ENCODE results near the gene CORIN. TPM values are rescaled to one million over a fixed set of nuclear protein-coding genes. Genes with fewer than 3 reads are reported as not detected.
A peak's percentile ranks its signal among the peaks of the same experiment; 100 is the strongest.

Gene CORIN
- total RNA-seq, 6 donors from 2014 or later: 0.55 to 9.4 (median 2.4) TPM

DNA sequence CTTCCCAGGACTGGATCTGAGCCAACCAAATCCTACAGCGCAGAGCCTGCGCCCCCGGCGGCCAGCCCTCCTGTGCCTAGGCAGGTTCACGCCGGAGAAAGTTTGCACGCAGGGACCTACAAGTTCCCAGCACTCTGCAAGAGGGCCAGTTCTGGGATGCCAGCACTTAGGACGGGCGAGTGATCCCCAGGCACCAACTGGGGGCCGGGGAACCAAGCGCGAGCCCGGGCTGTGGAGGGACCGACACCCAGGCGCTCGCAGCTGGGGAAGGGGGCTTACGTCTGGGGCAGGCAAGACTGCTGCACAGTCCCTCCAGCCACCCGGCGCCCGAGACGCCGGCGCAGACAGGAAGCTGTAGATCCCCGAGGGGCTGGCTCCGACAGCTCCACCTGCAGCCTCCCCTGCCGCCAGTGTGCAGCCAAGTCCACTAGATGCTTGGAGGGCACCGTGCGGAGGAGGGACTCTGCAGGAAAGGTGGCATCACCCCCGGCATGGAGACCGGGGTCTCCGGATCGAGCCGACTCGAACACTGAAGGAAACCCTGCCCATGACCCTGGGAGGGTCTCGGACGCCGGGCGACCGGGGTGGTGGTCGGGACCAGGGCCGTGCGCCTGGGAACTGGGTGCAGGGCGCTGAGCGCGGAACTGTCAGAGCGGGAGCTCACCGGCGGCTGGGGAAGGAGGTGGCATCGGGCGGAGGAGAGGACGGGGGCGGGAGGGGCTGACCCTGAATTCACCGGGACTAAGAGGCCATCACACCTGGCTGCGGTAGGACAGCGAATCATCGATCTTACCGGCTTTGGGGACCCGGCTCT lies 566 bp downstream of the CORIN start:
- Histone ChIP-seq H3K4me1 (peaks cover 14 to 33% (median 28%) of the 10 kb centered on the region in 4 donors), H3K27ac (peak overlapping the region in 2 of 4 donors; percentile 11 to 22), H3K27me3 (no peaks in the 10 kb centered on the region), H3K9me3 (no peaks in the 10 kb centered on the region), H3K36me3 (no peaks in the 10 kb centered on the region), H3K4me3 (peak overlapping the region; percentile 24 to 61 (median 46))
- peak in 1 of 4 donors; percentile 33 for TF ChIP-seq POLR2A (IDR thresholded peaks at IDR 0.05)
- TF ChIP-seq EP300 (IDR thresholded peaks at IDR 0.05): no peak
- TF ChIP-seq POLR2AphosphoS5 (IDR thresholded peaks at IDR 0.05): no peak
- TF ChIP-seq, protein P1, sequence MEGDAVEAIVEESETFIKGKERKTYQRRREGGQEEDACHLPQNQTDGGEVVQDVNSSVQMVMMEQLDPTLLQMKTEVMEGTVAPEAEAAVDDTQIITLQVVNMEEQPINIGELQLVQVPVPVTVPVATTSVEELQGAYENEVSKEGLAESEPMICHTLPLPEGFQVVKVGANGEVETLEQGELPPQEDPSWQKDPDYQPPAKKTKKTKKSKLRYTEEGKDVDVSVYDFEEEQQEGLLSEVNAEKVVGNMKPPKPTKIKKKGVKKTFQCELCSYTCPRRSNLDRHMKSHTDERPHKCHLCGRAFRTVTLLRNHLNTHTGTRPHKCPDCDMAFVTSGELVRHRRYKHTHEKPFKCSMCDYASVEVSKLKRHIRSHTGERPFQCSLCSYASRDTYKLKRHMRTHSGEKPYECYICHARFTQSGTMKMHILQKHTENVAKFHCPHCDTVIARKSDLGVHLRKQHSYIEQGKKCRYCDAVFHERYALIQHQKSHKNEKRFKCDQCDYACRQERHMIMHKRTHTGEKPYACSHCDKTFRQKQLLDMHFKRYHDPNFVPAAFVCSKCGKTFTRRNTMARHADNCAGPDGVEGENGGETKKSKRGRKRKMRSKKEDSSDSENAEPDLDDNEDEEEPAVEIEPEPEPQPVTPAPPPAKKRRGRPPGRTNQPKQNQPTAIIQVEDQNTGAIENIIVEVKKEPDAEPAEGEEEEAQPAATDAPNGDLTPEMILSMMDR (IDR thresholded peaks at IDR 0.05): no peak
- peak; percentile 59 to 88 for DNase-seq
- ATAC-seq (ENCODE audit: low FRiP score in 2 of 2): peak; percentile 68 to 71
- WGBS, 2 donors: 0% methylated on average over 5 to 29 of the region's 58 CpGs

DNA sequence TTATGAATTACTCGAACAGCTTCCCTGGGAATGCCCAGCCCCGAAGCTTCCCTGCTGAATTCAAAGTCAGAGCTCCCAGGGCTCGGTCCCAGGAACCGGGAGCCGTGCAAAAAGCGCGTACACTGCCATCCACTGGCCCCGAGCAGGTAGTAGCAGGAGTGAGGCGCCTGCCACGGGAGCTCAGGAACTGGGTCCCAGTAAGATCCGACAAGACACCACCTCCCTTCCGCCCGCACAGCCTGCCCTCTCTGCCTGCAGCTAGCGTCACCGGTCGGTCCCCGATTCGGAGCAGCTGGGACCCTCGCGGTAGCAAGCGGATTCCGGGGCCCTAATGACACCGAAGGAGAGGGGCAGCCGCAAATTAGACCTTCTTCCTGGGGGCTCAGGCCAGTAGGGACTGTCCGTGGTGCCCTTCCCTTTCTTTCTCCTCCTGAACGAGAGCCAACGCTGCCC lies 1.2 kb downstream of the CORIN start:
- Histone ChIP-seq H3K27me3 (no peaks in the 10 kb centered on the region), H3K9me3 (no peaks in the 10 kb centered on the region), H3K36me3 (no peaks in the 10 kb centered on the region), H3K4me3 (peak overlapping the region; percentile 24 to 61 (median 46)), H3K27ac (peak overlapping the region in 1 of 4 donors; percentile 11), H3K4me1 (peaks cover 14 to 33% (median 28%) of the 10 kb centered on the region in 4 donors)
- TF ChIP-seq, protein P1 (IDR thresholded peaks at IDR 0.05): peak; percentile 61 to 75 (median 64)
- no peak for TF ChIP-seq POLR2A (IDR thresholded peaks at IDR 0.05)
- DNase-seq (peak; percentile 85 to 92), ATAC-seq (ENCODE audit: low FRiP score in 2 of 2) (peak; percentile 93 to 95)
- 0 to 14% methylated on average over 1 to 21 of the region's 27 CpGs for WGBS, 2 donors

DNA sequence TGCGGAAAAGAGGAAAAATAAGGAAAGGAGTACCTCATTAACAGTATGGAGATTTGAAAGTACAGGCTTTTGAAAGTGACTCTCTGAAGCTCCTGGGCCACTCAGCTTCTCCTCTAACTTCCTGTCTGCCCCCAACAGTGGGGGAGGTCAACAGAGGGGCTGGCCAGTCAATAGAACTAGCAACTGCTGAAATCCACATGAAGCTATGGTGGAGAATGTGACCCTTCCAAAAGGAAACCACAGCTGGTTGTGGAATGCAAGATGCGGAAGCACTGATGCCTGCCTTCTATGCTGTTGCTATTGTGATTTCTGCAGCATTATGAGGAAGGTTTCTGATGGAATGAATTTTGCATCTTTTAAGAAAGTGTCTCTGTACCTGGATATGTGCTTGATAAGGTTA lies 2.4 kb downstream of the CORIN start:
- H3K36me3 ChIP-seq: no peaks in the 10 kb centered on the region
- H3K9me3 ChIP-seq: no peaks in the 10 kb centered on the region
- no peak overlapping the region for H3K4me3 ChIP-seq
- peaks cover 14 to 33% (median 28%) of the 10 kb centered on the region in 4 donors for H3K4me1 ChIP-seq
- no peak overlapping the region for H3K27ac ChIP-seq
- no peaks in the 10 kb centered on the region for H3K27me3 ChIP-seq
- DNase-seq (no peak), ATAC-seq (ENCODE audit: low FRiP score in 2 of 2) (no peak)
- 45 to 63% methylated on average over 2 of the region's 2 CpGs for WGBS, 2 donors
- TF ChIP-seq POLR2AphosphoS5 (IDR thresholded peaks at IDR 0.05): no peak
- no peak for TF ChIP-seq POLR2A (IDR thresholded peaks at IDR 0.05)
- TF ChIP-seq, protein P1 (IDR thresholded peaks at IDR 0.05): no peak
- TF ChIP-seq EP300 (IDR thresholded peaks at IDR 0.05): no peak

DNA sequence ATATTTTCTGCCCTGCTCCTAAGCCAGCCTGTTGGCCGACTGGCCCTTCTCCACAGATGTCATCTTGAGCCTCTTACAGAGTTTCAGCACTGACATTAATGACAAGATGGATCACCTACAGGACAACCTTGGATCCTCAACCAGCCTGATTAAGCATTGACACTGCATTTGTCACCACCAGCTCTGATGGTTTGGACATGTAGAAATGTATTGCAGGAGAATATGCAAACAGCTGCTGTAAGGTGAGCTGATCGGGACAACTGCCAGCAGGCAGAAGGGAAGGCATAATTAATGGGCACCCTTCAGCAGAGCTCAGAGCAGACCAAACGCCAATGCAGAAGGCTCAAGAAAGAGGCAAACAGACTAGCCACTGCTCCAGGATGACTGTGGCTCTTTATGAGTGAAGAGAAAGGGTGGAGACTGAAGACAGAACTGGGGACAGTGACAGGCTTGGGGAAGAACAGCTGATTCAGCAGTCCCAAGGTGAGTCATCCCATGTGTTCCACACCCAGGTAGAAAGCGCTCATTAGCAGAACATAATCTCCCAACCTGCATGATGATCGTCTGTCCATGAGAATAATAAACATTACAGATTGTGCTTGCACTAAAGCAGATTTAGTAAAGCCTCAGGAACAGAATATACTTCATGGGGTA lies 6.7 kb downstream of the CORIN start:
- Histone ChIP-seq H3K27ac (no peak overlapping the region), H3K36me3 (no peaks in the 10 kb centered on the region), H3K4me3 (no peak overlapping the region), H3K4me1 (peaks cover 5 to 9% (median 7%) of the 10 kb centered on the region in 4 donors), H3K9me3 (no peaks in the 10 kb centered on the region), H3K27me3 (no peaks in the 10 kb centered on the region)
- no peak for ATAC-seq (ENCODE audit: low FRiP score in 2 of 2)
- no peak for TF ChIP-seq POLR2A (IDR thresholded peaks at IDR 0.05)
- no peak for TF ChIP-seq EP300 (IDR thresholded peaks at IDR 0.05)
- TF ChIP-seq POLR2AphosphoS5 (IDR thresholded peaks at IDR 0.05): no peak
- TF ChIP-seq, protein P1 (IDR thresholded peaks at IDR 0.05): no peak
- no peak for DNase-seq
- WGBS, 2 donors: 59 to 64% methylated on average over 5 of the region's 5 CpGs

Measured in upper lobe of left lung (tissue), 6 donors.